Amniotic stem cell (primary cell): ENCODE data around the gene DSP.

Experiments
- DNase-seq: peaks from one replicate; lab custom pipeline; 2025; lab: John Stamatoyannopoulos, UW

DSP gene

DNA sequence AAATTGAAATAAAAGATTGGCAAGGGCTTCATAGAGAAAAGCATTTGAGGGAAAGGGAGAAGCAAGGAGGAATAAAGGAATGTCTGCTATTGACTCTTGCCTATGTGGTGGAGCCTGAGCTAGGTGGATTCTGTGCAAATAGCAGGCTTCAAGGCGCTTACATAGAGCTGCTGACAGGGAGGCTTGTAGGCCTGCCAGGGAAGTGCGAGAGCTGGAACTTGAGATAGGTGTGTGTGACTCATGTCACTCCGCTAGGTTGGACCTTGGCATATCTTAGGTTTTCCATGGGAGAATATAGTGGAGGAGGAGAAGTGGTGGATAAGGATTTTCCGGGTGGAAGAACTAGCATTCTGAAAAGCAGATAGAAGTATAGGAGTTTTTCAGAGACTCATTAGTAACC, 62.5 kb downstream of the DSP start:
- DNase-seq: no peak

- DNase-seq: no peak
These were observed 63.0 kb downstream of the DSP start for GRCh38 chr6:7604506-7604905.

- peak; percentile 21 for DNase-seq
These were observed 74.3 kb downstream of the DSP start for GRCh38 chr6:7615611-7616383.

- no peak for DNase-seq
These were observed 76.6 kb downstream of the DSP start for GRCh38 chr6:7617801-7618764.

DNA sequence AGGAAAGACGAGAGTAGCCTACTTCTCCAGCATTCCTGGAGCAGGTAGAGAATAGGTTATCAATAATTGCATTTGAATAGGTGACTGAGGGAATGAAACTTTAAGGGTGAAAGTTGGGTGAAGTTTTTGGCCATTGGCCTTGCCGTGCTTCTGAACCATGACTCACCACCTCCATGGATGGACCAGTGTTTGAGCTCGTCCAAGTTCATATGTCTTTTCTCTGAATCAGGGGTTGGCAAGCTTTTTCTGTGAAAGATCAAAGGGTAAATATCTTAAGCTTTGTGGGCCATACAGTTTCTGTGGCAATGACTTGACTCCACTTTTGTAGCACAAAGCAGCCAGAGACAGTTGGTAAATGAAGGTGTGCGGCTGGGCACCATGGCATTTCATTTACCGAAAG, 80.3 kb downstream of the DSP start:
- no peak for DNase-seq

DNA sequence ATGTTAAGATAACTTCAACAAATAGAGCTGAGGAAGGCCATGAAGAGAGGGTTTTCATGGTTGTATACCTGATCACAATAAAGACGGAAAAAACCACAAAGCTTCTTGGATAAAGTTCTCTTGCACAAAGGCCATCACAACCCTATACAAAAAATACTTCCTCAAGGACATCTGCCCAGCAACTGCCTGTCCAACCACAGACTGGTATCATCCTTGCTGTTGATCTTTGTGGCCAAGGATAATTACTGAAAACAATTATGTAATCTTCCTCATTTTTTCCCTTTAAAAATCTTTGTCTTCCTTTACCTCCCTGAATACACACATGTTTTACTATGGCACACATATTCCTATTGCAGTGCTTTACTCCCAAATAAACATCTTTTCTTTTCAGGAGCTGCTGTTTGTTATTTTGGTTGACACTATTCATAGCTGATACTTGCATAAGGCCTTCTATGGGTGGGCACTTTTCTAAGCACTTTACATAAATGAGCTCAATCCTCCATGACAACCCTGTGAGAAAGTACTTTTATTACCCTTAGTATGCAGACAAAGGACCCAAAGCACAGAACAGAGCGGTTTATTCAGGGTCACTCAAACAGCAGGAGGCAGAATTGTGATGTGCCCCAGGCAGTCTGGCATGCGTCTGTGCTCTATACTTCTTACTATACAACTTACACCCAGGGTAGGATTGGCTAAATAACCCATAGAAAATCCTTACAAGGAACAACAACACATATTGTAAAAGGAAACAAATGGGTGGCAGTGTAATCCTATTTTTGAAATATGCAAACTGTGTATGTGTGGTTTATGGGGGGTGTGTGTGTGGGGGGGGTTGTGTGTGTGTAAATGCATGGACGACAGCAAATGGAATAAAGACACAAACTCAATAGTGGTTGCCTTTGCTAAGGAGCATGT, 83.6 kb downstream of the DSP start:
- no peak for DNase-seq

DNA sequence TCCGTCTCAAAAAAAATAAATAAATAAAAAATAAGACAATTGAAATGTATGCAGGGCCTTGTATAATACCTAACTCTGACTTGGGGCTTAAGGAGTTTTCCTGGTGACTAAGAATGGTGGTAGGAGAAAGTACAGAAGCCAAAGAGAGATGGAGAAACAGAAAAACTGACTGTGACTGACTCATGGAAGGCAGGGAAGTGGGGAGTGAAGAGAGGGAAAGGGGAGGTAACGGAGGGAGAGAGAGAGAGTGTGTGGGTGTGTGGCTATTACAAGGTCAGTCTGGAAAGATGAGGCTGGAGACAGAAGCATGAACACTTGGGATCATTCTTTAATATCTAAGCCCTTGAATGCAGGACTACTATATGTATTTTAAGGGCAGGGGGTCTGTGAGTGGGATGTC, 87.0 kb downstream of the DSP start:
- DNase-seq: no peak

DNA sequence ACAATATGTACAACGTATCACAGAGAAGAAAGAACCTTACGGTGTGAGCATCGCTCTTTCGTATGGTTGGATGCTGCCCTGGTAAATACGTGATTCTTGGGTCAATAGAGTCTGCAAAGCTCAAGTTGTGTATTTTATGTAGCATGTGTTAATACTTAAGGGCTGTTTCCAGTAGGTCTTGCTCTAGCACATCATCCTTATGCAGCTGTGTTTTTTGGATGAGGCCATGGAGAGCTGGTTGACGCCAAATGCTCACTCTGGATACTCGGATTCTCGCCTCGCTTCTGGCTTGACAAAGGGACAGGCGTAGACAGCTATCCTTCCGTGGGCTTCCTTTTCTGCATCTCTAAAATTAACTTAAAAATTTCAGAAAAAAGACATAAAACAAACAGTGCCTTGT, 87.4 kb downstream of the DSP start:
- no peak for DNase-seq

- no peak for DNase-seq
These were observed 87.8 kb downstream of the DSP start for GRCh38 chr6:7629321-7629720.

DNA sequence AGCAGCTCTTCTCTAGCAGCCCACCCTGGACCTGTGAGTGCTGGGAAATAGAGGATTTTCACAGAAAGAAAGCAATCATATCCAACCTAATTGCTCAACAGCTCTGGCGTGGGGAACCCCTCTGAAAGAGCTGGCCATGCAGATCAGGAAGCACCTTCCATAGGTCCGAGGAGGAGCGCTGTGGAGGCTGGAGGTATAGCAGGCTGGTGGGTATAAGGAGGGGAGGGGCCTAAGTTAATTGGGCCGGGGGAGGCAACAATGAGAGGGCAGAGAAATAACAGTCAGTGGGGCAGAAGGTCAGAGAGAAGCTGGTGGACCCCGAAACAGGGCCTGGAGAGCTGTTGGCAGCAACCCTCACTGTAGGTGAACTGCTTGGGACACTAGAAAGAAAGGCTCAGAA, 89.3 kb downstream of the DSP start:
- no peak for DNase-seq

DNA sequence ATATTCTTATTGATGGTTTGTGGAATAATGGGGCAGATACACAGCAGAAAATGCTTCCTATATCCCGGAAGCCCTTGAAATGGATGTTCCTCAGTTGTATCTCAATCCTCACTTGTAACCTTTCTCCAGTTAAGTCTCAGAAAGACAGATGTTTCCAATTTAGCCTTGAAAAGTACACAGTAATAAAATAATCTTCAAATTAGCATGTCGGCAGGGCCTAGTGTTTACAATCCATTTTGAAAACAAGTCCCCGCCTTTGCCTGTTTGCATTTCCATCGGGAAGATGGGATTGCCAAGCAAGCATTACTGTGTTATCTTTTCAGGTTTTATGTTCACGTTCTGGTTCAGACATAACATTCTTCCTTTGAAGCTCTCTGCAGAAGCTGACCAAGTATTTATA, 90.0 kb downstream of the DSP start:
- no peak for DNase-seq

DNA sequence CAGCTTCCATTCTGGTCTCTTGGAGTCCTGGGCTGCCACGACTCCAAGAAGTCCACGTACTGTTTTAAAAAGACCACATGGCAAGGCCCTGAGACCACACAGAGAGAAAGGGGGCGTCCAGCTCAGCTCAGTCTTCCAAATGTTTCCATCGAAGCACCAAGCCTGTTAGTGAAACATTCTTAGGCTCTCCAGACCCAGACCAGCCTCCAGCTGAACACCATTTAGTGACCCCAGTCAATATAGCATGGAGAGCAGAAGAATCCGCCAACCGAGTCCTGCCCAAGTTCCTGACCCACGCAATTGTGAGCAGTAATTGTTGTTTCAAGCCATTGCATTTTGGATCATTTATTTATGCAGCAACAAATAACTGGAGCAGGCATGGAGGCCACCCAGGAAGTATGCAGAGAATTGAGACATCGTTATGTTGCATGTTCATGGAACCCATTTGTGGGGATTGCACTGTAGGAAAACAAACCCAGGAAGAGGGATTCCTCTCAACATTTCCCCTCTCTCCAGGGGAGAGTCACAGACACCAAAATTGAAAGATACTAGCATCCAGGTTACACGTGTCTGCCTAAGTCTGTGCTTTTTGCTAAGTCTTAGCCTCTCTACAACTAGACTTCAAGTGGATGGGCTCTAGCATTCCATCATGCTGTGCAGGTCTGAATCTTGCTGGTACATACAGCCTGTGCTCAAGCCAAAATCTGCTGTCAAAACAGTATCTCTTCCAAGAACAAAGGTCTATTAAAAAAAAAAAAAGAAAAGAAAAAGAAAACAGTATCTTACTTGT, 91.2 kb downstream of the DSP start:
- DNase-seq: no peak

DNA sequence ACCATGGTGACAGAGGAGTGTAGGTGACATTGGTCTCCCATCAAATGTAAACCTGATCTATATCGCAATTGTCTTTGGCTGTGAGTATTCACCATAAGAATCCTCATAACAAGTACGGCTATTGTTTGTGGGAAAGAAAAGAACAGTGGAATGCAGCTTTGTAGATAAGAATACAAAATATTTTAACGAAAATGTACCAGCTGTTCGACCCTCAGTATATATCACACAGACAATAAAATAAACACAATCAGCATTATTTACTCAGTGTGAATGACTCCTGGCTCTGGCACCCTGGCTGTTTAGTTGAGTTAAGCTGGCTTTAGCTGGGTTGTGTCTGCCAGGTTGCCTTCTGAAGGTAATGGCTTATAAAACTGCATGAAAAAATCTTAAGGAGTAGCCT, 91.9 kb downstream of the DSP start:
- DNase-seq: no peak

- DNase-seq: no peak
These were observed 94.7 kb downstream of the DSP start for GRCh38 chr6:7636151-7636550.
